GM21360 (cell line): ENCODE measurements around the gene LCE5A.
"Not testable (repeated sequence)": the region's sequence is repeated elsewhere in the genome, so short reads cannot be mapped to it uniquely, and the experiment has no call there.

ENCODE experiments used
- ATAC-seq: cut with Tn5 transposase; IDR thresholded peaks from one replicate; pipeline ENCODE4 v1.9.1; 2021; ENCODE audit warnings: mild to moderate bottlenecking, moderate library complexity; ENCODE audit not compliant: unreplicated experiment

Gene LCE5A

DNA sequence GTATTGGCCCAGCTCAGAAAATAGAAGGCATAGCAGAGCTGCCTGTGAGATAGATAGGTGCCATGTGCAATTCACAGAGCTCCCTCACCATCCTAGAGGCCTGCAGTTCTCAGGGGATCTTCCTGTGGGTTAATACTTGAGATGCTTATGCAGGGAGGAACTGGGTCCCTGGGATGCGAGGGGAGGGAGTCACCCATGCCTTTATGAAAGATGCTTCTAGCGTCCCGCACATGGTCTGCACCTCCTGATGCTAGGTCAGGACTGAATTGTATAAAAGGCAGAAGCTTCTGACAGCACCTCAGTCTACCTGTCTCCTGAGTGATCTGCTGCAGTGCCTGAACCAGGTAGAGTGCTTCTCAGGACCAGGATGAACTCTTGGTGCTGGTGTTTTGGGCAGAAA, at the start of gene LCE5A:
Gene LCE5A, plus strand, starts transcription at position 301 of the 400 bp plus-strand sequence. CDS start 732 bp downstream, outside the sequence.
- no peak for ATAC-seq

GRCh38 chr1:152461544-152461943, 49.1 kb upstream of the LCE5A start:
- ATAC-seq: no peak

DNA sequence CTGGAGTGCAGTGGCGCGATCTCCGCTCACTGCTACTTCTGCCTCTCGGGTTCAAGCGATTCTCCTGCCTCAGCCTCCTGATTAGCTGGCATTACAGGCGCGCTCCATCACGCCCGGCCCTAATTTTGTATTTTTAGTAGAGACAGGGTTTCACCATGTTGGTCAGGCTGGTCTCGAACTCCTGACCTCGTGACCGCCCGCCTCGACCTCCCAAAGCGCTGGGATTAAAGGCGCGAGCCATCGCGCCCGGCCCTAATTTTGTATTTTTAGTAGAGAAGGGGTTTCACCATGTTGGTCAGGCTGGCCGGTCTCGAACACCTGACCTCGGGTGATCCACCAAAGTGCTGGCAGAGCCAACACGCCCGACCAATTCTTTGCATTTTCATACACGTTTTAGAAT, 48.0 kb upstream of the LCE5A start:
- ATAC-seq: no peak

DNA sequence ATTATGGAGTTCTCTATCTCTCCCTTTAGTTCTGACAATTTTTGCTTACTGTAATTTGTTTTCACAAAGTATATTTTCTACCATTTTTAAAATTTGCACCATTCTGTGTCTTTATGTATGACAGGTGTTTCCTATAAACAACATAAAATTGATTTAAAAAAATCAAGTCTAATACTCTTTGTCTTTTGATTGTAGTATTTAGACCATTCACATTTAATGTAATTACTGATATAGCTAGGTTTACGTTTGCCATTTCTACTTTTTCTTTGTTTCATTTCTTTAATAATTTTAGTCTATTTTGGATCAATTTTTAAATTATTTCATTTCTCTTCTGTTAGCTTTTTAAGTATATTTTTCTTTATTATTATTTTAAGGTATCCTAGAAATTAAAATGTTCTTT, 44.4 kb upstream of the LCE5A start:
- no peak for ATAC-seq

- ATAC-seq: no peak
Observed at GRCh38 chr1:152473887-152474537, 36.6 kb upstream of the LCE5A start.

DNA sequence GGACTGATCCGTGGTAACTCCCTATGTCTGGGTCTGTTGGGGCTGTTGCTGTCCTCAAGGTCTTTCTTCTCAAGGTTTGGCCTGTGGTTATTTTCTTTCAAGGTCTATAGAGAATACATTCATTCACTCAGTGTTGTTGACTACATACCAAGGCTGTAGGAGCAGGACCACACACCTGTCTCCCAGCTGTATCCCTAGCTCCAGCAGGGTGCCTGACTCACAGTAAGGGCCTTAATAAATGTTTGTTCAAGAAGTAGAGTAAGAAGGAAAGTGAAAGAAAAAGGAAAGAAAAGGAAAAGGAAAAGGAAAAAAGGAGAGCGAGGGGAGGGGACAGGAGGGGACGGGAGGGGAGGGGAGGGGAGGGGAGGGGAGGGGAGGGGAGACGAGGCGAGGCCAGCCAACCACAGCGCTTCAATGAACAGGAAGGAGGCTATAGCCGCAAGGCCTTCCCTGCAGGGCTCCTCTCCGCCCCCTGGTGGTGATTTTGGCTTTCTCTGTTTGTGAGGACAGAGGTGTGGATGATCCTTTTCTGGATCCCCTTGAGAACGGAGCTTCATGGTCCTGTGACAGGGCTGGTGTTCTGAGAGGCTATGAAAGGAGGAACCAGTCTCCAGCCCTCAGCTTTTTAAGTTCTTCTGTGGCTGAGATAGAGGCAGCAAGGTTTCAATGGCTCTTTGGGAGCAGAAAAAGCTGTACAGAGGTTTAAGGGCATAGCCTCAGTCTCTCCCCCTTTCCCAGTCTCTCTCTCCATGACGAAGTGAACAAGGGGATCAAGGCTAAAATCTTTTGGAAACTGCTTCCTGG, 30.6 kb upstream of the LCE5A start:
- ATAC-seq: peak; percentile 52

DNA sequence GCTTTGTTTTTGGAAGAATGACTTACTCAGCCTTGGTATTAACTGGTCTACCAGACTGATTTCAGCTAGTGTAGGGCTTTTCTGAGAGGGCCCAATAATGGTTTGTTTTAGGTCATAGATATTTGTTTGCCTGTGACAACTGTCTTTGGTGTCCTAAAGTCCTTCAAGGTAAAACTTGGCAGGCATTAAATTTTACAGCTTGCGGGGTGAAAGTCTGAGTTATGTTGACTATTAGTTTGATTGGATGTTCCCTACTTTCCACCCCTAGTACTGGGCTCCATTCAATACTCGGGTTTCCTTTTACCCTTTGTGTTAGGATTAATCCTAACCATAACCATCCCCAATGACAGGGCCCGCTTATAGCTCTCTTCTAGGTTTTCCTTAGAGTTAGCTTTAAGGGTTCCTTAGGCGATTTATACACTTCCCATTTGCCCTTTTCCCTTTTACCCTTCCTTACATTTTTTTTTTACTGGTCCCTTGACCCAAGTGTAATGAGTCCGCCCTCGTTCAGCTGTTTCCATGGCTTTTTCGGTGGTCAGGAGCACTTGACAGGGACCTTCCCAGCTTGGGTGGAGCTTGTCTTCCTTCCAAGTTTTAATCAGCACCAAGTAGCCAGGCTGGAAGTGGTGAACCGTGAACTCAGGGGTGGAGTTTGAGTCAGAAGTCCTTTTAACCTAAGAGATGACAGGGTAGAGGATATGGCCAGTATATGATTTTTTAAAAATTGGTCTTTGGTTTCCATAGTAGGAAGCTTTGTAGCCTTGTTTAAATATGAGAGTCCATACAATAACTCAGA, 28.5 kb upstream of the LCE5A start:
- no peak for ATAC-seq

DNA sequence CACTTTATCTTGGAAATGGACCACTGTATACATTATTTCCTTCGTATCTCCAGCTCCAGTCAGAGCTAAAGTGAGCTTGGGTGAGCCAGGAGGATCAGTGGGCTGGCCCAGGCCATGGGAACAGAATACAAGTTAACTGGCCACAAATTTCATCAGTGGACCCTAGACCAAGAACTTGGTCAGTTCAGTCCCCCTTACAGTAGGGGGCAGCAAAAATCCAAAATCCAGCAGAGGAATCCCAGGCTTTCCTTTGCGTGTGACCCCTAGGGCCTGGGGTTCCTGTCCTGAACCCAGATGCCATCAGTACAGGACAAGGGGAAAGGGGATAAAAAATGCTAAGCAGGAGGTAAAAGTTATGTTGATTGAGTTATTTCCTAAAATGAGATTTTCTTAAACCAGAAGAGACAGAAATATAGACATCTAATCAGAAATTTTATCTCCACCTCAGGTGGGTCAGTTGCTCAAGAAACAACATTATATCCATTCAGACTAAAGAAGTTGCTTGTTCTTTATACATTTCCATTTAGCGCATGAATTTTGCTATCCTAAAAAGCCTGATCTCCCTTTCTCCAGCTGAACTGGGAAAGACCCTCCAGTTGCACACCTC, 24.1 kb upstream of the LCE5A start:
- ATAC-seq: no peak

- no peak for ATAC-seq
Observed at GRCh38 chr1:152487871-152488270, 22.7 kb upstream of the LCE5A start.

- ATAC-seq: not testable (repeated sequence)
Observed at GRCh38 chr1:152491537-152491936, 19.1 kb upstream of the LCE5A start.

- ATAC-seq: no peak
Observed at GRCh38 chr1:152495066-152495675, 15.4 kb upstream of the LCE5A start.

- no peak for ATAC-seq
Observed at GRCh38 chr1:152497273-152497672, 13.3 kb upstream of the LCE5A start.

DNA sequence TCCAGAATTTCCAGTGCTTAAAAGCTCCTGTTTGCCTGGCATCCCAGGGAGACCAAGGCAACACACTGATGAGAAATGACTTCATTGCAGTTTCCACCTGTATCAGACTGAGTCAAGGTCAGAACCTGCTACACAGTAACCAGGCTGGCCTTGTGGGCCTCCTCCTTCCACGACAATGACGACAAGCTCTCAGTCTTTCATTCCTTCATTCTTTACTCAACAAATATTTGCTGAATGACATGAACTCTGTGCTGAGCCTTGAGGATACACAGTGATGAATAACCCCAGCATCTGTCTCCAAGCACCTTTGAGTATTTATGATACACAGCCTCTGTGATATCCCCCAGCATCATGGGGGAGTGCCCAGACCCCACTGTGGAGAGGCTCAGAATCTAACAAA, 8.9 kb upstream of the LCE5A start:
- ATAC-seq: no peak

DNA sequence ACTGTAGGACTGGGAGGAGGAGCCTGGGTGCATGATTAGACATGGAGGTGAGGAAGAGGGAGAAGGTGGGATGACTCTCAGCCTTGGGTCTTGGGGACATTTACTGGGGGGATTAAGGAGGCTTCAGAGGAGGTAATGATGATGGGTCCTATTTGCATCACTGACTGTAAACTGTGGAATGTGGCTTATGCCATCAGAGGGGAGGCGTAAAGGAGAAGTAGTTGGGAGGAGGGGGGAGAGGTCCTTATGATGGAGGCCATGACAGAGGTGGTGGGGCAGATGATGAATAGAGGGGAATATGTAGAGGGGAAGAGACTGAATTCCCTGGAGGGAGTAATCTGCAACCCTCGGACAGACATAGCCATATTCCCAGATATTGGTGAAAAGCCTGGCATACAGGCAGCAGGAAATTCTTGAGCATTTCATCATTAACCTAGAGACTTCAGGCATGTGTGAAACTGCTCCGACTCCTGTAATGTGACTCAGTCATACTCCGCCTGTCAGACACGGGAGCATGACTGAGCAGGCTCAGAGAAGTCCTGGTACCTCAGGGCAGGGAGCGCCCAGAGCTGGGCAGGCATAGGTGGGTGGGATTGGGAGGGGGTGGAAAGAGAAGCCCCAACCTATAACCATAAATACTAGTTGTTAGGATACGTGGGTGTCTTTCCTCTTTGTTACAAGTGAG, 8.0 kb upstream of the LCE5A start:
- no peak for ATAC-seq

- ATAC-seq: no peak
Observed at GRCh38 chr1:152505083-152505482, 5.5 kb upstream of the LCE5A start.

GRCh38 chr1:152506899-152507498, 3.6 kb upstream of the LCE5A start:
- no peak for ATAC-seq

- no peak for ATAC-seq
Observed at GRCh38 chr1:152511596-152511995, 993 bp downstream of the LCE5A start.

DNA sequence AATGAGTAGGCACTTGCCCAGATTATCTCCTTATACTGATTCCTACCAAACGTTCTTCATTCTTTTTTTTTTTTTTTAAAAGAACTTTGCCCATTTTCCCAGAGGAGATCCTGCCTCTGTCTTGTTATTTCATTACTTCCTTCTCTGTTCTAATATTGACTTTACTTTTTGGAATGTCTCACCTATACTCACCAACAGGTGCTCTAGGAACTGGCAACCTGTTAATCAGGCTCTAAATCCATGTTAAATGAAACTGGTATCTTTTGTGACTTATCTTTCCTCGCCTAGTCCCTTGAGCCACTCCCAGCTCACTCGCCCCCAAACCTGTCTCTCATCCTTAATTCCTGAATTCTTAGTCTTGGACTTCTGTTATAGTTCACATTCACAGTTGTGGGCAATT, 2.5 kb downstream of the LCE5A start:
- ATAC-seq: no peak

- ATAC-seq: no peak
Observed at GRCh38 chr1:152514715-152515433, 4.3 kb downstream of the LCE5A start.
